Panc1 (cell line): ENCODE measurements around the gene RIC1. TPM values are rescaled to one million over a fixed set of nuclear protein-coding genes. Genes with fewer than 3 reads are reported as not detected.

Experiments used
- ATAC-seq: fragments of 200-7000 bp; cut with Tn5 transposase; 2 replicates; pipeline ENCODE4 v1.9.1; 2020; ENCODE audit warnings: mild to moderate bottlenecking, moderate library complexity
- BruUV-seq: library from RNA; stranded (reverse); fragments of 400-500 nt; replicated peaks from 2 replicates; lab custom pipeline; 2021; lab: Mats Ljungman, UMichigan
- CTCF ChIA-PET: fragments of 300-600 bp; sonication (Branson Sonifier 250); formaldehyde crosslinking; loops from one replicate; lab custom pipeline; 2022; ENCODE audit warnings: antibody characterized with exemption; lab: Charles Lee
- POLR2A ChIA-PET: fragments of 300-600 bp; sonication (Branson Sonifier 250); formaldehyde crosslinking; loops from one replicate; lab custom pipeline; 2022; ENCODE audit warnings: antibody characterized with exemption; lab: Charles Lee
- DNase-seq: peaks from one replicate; pipeline ENCODE4 v3.0.0-alpha.2; 2010; ENCODE audit warnings: low read depth, low spot score
- H3K27ac ChIP-seq: 2 replicates; pipeline ENCODE4 v1.5.1; 2011; ENCODE audit warnings: mild to moderate bottlenecking, low read length, inconsistent platforms
- H3K27me3 ChIP-seq: fragments of 200-500 bp; sonication (Bioruptor generic); 2 replicates; pipeline ENCODE4 v1.6.0; 2014; ENCODE audit warnings: low read length, inconsistent platforms; ENCODE audit not compliant: control insufficient read depth, insufficient read depth
- H3K36me3 ChIP-seq: fragments of 200-500 bp; sonication (Bioruptor generic); 2 replicates; pipeline ENCODE4 v1.5.1; 2014; ENCODE audit warnings: inconsistent platforms, mild to moderate bottlenecking, low read length, moderate library complexity; ENCODE audit not compliant: control insufficient read depth, insufficient read depth
- H3K4me1 ChIP-seq: 2 replicates; pipeline ENCODE4 v1.5.1; 2011; ENCODE audit warnings: inconsistent platforms, mild to moderate bottlenecking, low read length, moderate library complexity; ENCODE audit not compliant: control insufficient read depth, insufficient read depth
- H3K4me3 ChIP-seq, 2 experiments: 2 replicates each; pipeline ENCODE4 v1.5.1; 2011 to 2012; ENCODE audit warnings: low read depth in 2 of 2, low read length in 2 of 2, mild to moderate bottlenecking in 2 of 2, inconsistent platforms in 1 of 2, moderate library complexity in 1 of 2
- H3K9me3 ChIP-seq: fragments of 200-500 bp; sonication (Bioruptor generic); 2 replicates; pipeline ENCODE4 v1.5.1; 2014; ENCODE audit warnings: low read depth, mild to moderate bottlenecking, inconsistent platforms, low read length, moderate library complexity; ENCODE audit not compliant: control insufficient read depth, insufficient read depth
- CTCF ChIP-seq: fragments of 450-650 bp; IDR thresholded peaks from 2 replicates; pipeline ENCODE4 v1.5.1; 2017; ENCODE audit warnings: mild to moderate bottlenecking
- POLR2AphosphoS5 ChIP-seq: IDR thresholded peaks from 2 replicates; pipeline ENCODE4 v1.6.1; 2012; ENCODE audit warnings: mild to moderate bottlenecking, low read depth, low read length, moderate library complexity
- SIN3A ChIP-seq: IDR thresholded peaks from 2 replicates; pipeline ENCODE4 v1.6.1; 2012; ENCODE audit warnings: low read depth, mild to moderate bottlenecking, low read length, moderate library complexity, borderline replicate concordance; ENCODE audit not compliant: insufficient read depth
- TCF7L2 ChIP-seq: IDR thresholded peaks from 2 replicates; pipeline ENCODE4 v1.6.1; 2011; ENCODE audit warnings: mild to moderate bottlenecking, low read depth, low read length, inconsistent platforms
- in situ Hi-C: cut with HindIII; loops from 2 replicates; pipeline ENCODE4 v1.10.0; 2016; ENCODE audit warnings: low sequenced_read_pairs, low pct_unique_long_range_greater_than_20kb
- intact Hi-C: fragments of 100-400 bp; cut with micrococcal nuclease; formaldehyde crosslinking; loops from one replicate; pipeline ENCODE4 v1.10.0; 2022; ENCODE audit not compliant: unreplicated experiment
- total RNA-seq: library from RNA; stranded (reverse); gene quantifications from one replicate; pipeline ENCODE4 v1.2.1, GENCODE V29; 2021; ENCODE audit not compliant: unreplicated experiment
- TF ChIP-seq, protein P1 (sequence below), 2 experiments: IDR thresholded peaks; 2 replicates each; pipeline ENCODE4 v1.6.1; 2011 to 2012; ENCODE audit warnings: low read depth in 2 of 2, control low read depth in 1 of 2, low read length in 1 of 2, mild to moderate bottlenecking in 1 of 2, moderate library complexity in 1 of 2; ENCODE audit not compliant: insufficient read depth in 1 of 2

The RIC1 gene
- total RNA-seq, 1 experiment from 2014 or later, result 7.0 TPM

GRCh38 chr9:5592904-5593303 lies 36.0 kb upstream of the RIC1 start:
- CTCF ChIA-PET, result no interaction called here
- Histone ChIP-seq H3K27me3 (no peaks in the 10 kb centered on the region), H3K36me3 (no peaks in the 10 kb centered on the region), H3K4me3 (no peak overlapping the region), H3K27ac (no peak overlapping the region), H3K4me1 (no peaks in the 10 kb centered on the region), H3K9me3 (no peaks in the 10 kb centered on the region)
- ATAC-seq (no peak), DNase-seq (no peak)
- intact Hi-C loops, result loop anchor here (5.0 kb wide), 1 partner anchor 411 kb away; no protein-coding TSS in a partner anchor
- no TSS peak for BruUV-seq
- TF ChIP-seq, protein P1, sequence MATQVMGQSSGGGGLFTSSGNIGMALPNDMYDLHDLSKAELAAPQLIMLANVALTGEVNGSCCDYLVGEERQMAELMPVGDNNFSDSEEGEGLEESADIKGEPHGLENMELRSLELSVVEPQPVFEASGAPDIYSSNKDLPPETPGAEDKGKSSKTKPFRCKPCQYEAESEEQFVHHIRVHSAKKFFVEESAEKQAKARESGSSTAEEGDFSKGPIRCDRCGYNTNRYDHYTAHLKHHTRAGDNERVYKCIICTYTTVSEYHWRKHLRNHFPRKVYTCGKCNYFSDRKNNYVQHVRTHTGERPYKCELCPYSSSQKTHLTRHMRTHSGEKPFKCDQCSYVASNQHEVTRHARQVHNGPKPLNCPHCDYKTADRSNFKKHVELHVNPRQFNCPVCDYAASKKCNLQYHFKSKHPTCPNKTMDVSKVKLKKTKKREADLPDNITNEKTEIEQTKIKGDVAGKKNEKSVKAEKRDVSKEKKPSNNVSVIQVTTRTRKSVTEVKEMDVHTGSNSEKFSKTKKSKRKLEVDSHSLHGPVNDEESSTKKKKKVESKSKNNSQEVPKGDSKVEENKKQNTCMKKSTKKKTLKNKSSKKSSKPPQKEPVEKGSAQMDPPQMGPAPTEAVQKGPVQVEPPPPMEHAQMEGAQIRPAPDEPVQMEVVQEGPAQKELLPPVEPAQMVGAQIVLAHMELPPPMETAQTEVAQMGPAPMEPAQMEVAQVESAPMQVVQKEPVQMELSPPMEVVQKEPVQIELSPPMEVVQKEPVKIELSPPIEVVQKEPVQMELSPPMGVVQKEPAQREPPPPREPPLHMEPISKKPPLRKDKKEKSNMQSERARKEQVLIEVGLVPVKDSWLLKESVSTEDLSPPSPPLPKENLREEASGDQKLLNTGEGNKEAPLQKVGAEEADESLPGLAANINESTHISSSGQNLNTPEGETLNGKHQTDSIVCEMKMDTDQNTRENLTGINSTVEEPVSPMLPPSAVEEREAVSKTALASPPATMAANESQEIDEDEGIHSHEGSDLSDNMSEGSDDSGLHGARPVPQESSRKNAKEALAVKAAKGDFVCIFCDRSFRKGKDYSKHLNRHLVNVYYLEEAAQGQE (IDR thresholded peaks at IDR 0.05; ENCODE audit: insufficient read depth in 1 of 2, low read depth in 2 of 2, low read length in 1 of 2), result no peak
- TF ChIP-seq SIN3A (no peak), TCF7L2 (no peak), CTCF (no peak), POLR2AphosphoS5 (no peak)
- in situ Hi-C loops, result no loop called here
- POLR2A ChIA-PET, result no interaction called here

DNA sequence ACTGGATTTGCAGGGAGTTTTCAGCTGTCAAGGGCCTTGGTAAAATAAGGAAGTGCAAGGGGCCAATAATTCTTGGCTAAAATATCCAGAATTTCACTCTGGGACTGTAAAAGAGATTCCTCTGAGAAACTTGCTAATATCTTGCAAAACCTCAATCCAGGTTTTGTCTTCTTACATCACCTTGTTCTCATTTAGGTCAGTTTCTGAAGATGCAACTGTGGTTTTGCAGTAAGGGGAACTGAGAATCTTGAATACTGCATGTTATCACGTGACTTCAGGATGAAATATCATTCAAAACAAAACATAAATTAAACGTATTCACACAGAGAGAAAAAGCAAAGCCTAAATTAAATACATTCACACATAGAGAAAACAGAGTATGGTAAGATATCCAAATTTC lies 35.0 kb upstream of the RIC1 start:
- CTCF ChIA-PET, result no interaction called here

More for the DNA sequence above, 35.0 kb upstream of the RIC1 start:
- H3K27me3 ChIP-seq, result no peaks in the 10 kb centered on the region
- H3K27ac ChIP-seq, result no peak overlapping the region
- no peak for DNase-seq
- ATAC-seq, result no peak
- intact Hi-C loops, result loop anchor here (5.0 kb wide), 1 partner anchor 412 kb away; no protein-coding TSS in a partner anchor
- no peaks in the 10 kb centered on the region for H3K4me1 ChIP-seq
- BruUV-seq, result no TSS peak
- POLR2A ChIA-PET, result no interaction called here
- H3K36me3 ChIP-seq, result no peaks in the 10 kb centered on the region
- H3K4me3 ChIP-seq, result no peak overlapping the region
- no peak for TF ChIP-seq TCF7L2
- TF ChIP-seq SIN3A, result no peak
- no peak for TF ChIP-seq POLR2AphosphoS5
- TF ChIP-seq, protein P1 (IDR thresholded peaks at IDR 0.05; ENCODE audit: insufficient read depth in 1 of 2, low read depth in 2 of 2, low read length in 1 of 2), result no peak
- TF ChIP-seq CTCF, result no peak
- in situ Hi-C loops, result no loop called here
- no peaks in the 10 kb centered on the region for H3K9me3 ChIP-seq
